ENCODE results near the gene TMEM236.

The TMEM236 gene

DNA sequence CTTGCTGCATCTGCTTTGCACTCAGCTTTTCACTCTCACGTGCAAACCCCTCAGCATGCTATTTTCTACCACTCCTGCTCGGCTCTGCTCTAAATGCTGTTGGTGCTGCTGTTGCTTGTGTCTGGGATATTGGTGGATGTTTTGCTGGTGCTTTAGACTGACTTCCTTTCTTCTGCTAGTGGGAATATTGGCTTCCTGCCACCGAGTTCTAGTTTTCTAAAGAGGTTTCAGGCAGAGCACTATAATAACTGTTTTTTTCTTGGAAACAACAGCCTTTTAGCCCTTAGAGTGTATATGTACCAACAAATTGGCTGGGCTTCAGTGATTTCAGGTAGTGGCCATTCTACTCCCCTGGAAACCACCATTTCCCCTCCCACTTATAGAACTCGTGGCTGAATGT, 27.8 kb downstream of the TMEM236 start:
- Histone ChIP-seq H3K4me2 (ENCODE audit: low read length) (no peak overlapping the region), H3K27ac (ENCODE audit: low read depth, low read length) (no peak overlapping the region), H3K4me1 (ENCODE audit: control insufficient read depth, low read length) (peaks cover 9% of the 10 kb centered on the region), H3K4me3 (ENCODE audit: low read length) (no peak overlapping the region), H3K9me2 (replicated peaks; ENCODE audit: control insufficient read depth, low read length) (no peaks in the 10 kb centered on the region), H3K27me3 (ENCODE audit: control insufficient read depth, low read length) (no peaks in the 10 kb centered on the region), H3F3A (ENCODE audit: control insufficient read depth, insufficient read depth) (no peaks in the 10 kb centered on the region), H4K20me1 (ENCODE audit: control insufficient read depth, insufficient read depth, low read depth, low read length) (no peaks in the 10 kb centered on the region), H3K36me3 (ENCODE audit: control insufficient read depth, low read length) (no peaks in the 10 kb centered on the region), H3K79me2 (ENCODE audit: control insufficient read depth, low read length) (no peaks in the 10 kb centered on the region), H3K9me3 (ENCODE audit: control insufficient read depth, insufficient read depth, low read length) (no peaks in the 10 kb centered on the region)
- no peak for TF ChIP-seq EZH2phosphoT487 (IDR thresholded peaks at IDR 0.05; ENCODE audit: borderline replicate concordance, low read length)
- TF ChIP-seq, protein P1, sequence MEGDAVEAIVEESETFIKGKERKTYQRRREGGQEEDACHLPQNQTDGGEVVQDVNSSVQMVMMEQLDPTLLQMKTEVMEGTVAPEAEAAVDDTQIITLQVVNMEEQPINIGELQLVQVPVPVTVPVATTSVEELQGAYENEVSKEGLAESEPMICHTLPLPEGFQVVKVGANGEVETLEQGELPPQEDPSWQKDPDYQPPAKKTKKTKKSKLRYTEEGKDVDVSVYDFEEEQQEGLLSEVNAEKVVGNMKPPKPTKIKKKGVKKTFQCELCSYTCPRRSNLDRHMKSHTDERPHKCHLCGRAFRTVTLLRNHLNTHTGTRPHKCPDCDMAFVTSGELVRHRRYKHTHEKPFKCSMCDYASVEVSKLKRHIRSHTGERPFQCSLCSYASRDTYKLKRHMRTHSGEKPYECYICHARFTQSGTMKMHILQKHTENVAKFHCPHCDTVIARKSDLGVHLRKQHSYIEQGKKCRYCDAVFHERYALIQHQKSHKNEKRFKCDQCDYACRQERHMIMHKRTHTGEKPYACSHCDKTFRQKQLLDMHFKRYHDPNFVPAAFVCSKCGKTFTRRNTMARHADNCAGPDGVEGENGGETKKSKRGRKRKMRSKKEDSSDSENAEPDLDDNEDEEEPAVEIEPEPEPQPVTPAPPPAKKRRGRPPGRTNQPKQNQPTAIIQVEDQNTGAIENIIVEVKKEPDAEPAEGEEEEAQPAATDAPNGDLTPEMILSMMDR (IDR thresholded peaks at IDR 0.05; ENCODE audit: low read depth, low read length, poor library complexity, severe bottlenecking), result no peak

DNA sequence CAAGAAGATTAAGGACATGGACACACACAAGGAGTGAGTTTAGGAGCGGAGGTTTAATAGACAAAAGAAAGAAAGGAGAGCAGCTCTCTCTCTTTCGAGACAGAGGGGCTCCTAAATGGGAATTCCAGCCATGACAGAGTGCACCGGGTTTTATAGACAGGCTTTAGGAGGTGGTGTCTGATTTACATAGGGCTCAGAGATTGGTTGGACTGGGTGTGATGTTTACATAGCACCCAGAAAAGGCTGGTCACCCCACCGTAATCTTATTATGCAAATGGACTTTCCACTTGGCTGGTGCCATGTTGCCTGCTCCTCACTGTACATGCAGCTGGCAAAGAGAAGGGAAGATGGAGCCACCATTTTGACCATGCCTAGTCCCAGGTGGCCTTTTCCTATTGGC, 28.7 kb downstream of the TMEM236 start:
- Histone ChIP-seq H3K9me3 (ENCODE audit: control insufficient read depth, insufficient read depth, low read length) (no peaks in the 10 kb centered on the region), H3K9me2 (replicated peaks; ENCODE audit: control insufficient read depth, low read length) (no peaks in the 10 kb centered on the region), H3K4me3 (ENCODE audit: low read length) (no peak overlapping the region), H3K27me3 (ENCODE audit: control insufficient read depth, low read length) (no peaks in the 10 kb centered on the region), H3K79me2 (ENCODE audit: control insufficient read depth, low read length) (no peaks in the 10 kb centered on the region), H3K27ac (ENCODE audit: low read depth, low read length) (no peak overlapping the region), H3K36me3 (ENCODE audit: control insufficient read depth, low read length) (no peaks in the 10 kb centered on the region), H3K4me2 (ENCODE audit: low read length) (no peak overlapping the region), H4K20me1 (ENCODE audit: control insufficient read depth, insufficient read depth, low read depth, low read length) (no peaks in the 10 kb centered on the region), H3K4me1 (ENCODE audit: control insufficient read depth, low read length) (peaks cover 9% of the 10 kb centered on the region), H3F3A (ENCODE audit: control insufficient read depth, insufficient read depth) (no peaks in the 10 kb centered on the region)
- no peak for TF ChIP-seq EZH2phosphoT487 (IDR thresholded peaks at IDR 0.05; ENCODE audit: borderline replicate concordance, low read length)
- TF ChIP-seq, protein P1 (IDR thresholded peaks at IDR 0.05; ENCODE audit: low read depth, low read length, poor library complexity, severe bottlenecking), result no peak

DNA sequence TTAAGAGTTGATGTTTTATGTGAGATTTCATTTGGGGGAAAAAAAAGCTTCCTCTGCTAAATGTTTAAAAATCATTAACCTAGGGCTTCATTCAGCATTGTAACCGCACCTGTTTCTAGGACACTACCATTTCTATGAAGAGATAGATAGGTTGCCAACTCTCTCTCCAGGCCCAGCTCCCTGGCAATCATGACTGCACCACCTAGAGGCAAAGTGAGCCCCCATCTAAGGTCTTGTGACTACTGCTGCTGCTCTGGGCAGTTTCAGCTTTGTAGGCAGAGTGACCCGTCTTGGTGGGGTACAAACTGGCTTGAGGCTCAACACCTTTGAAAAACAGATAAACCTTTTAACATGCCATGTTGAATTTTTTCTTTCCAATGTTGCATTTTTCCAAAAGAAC, 29.9 kb downstream of the TMEM236 start:
- no peak overlapping the region for H3K27ac ChIP-seq (ENCODE audit: low read depth, low read length)
- no peak overlapping the region for H3K4me2 ChIP-seq (ENCODE audit: low read length)
- no peaks in the 10 kb centered on the region for H3K27me3 ChIP-seq (ENCODE audit: control insufficient read depth, low read length)
- no peaks in the 10 kb centered on the region for H3K36me3 ChIP-seq (ENCODE audit: control insufficient read depth, low read length)
- no peaks in the 10 kb centered on the region for H3K79me2 ChIP-seq (ENCODE audit: control insufficient read depth, low read length)
- H3F3A ChIP-seq (ENCODE audit: control insufficient read depth, insufficient read depth), result no peaks in the 10 kb centered on the region
- TF ChIP-seq, protein P1 (IDR thresholded peaks at IDR 0.05; ENCODE audit: low read depth, low read length, poor library complexity, severe bottlenecking), result peak; percentile 30
- TF ChIP-seq EZH2phosphoT487 (IDR thresholded peaks at IDR 0.05; ENCODE audit: borderline replicate concordance, low read length), result no peak
- H3K9me3 ChIP-seq (ENCODE audit: control insufficient read depth, insufficient read depth, low read length), result no peaks in the 10 kb centered on the region
- peaks cover 9% of the 10 kb centered on the region for H3K4me1 ChIP-seq (ENCODE audit: control insufficient read depth, low read length)
- no peaks in the 10 kb centered on the region for H3K9me2 ChIP-seq (replicated peaks; ENCODE audit: control insufficient read depth, low read length)
- no peak overlapping the region for H3K4me3 ChIP-seq (ENCODE audit: low read length)
- H4K20me1 ChIP-seq (ENCODE audit: control insufficient read depth, insufficient read depth, low read depth, low read length), result no peaks in the 10 kb centered on the region
